IPS DF 6.9 (cell line): ENCODE data around the gene CNR2.
"Not testable (repeated sequence)": the region's sequence is repeated elsewhere in the genome, so short reads cannot be mapped to it uniquely, and the experiment has no call there.

Experiments used
- DNase-seq: peaks from one replicate; pipeline ENCODE4 v3.0.0-alpha.2; 2013; ENCODE audit warnings: low read depth, low spot score
- H3K27ac ChIP-seq: one replicate; pipeline ENCODE4 v1.5.1; 2013; ENCODE audit warnings: low read length, control low read depth
- H3K27me3 ChIP-seq: 2 replicates; pipeline ENCODE4 v1.6.1; 2013; ENCODE audit warnings: mild to moderate bottlenecking, low read length; ENCODE audit not compliant: control insufficient read depth, insufficient read depth
- H3K36me3 ChIP-seq: 2 replicates; pipeline ENCODE4 v1.6.1; 2013; ENCODE audit warnings: low read length; ENCODE audit not compliant: control insufficient read depth, insufficient read depth
- H3K4me1 ChIP-seq: 2 replicates; pipeline ENCODE4 v1.6.1; 2013; ENCODE audit warnings: low read length; ENCODE audit not compliant: control insufficient read depth, insufficient read depth
- H3K4me3 ChIP-seq: 2 replicates; pipeline ENCODE4 v1.5.1; 2013; ENCODE audit warnings: mild to moderate bottlenecking, low read length
- H3K9me3 ChIP-seq: 2 replicates; pipeline ENCODE4 v1.6.1; 2013; ENCODE audit warnings: low read length, inconsistent platforms; ENCODE audit not compliant: control insufficient read depth, insufficient read depth
- WGBS: extraction: QIAGEN DNeasy Blood & Tissue Kit; methylation state at CpG from one replicate; pipeline ENCODE4 v1.1.7; 2013; ENCODE audit warnings: mixed read lengths, missing lambda C conversion rate; ENCODE audit not compliant: insufficient read length, insufficient coverage; 5-methylcytosine and 5-hydroxymethylcytosine counted together

The CNR2 gene

GRCh38 chr1:23913212-23913880 is at the start of gene CNR2:
Gene CNR2 (minus strand): TSS chr1:23913362. CDS start chr1:23875617, 37,745 bp downstream.
- WGBS, result no CpG with 5 or more reads among the region's 7 CpGs
- no peaks in the 10 kb centered on the region for H3K36me3 ChIP-seq
- H3K27ac ChIP-seq, result no peak within 1 kb of the TSS
- no peaks in the 10 kb centered on the region; the same call in 1 of the 2 replicates for H3K4me1 ChIP-seq
- no peaks in the 10 kb centered on the region for H3K9me3 ChIP-seq
- DNase-seq, result no peak
- H3K27me3 ChIP-seq, result no peaks in the 10 kb centered on the region
- no peak within 1 kb of the TSS; the same call in 1 of the 2 replicates for H3K4me3 ChIP-seq

- no peaks in the 10 kb centered on the region for H3K9me3 ChIP-seq
- no peaks in the 10 kb centered on the region; the same call in 1 of the 2 replicates for H3K36me3 ChIP-seq
- peak overlapping the region; percentile 80 for H3K4me3 ChIP-seq
- H3K4me1 ChIP-seq, result no peaks in the 10 kb centered on the region
- no peak for DNase-seq
- no CpG with 5 or more reads among the region's 15 CpGs for WGBS
- H3K27ac ChIP-seq, result no peak overlapping the region
- H3K27me3 ChIP-seq, result no peaks in the 10 kb centered on the region
These were observed 47.3 kb upstream of the CNR2 start for GRCh38 chr1:23960291-23961020.

- Histone ChIP-seq H3K4me1 (no peaks in the 10 kb centered on the region), H3K4me3 (peak within 1 kb of the TSS; percentile 80), H3K36me3 (no peaks in the 10 kb centered on the region; the same call in 1 of the 2 replicates), H3K9me3 (no peaks in the 10 kb centered on the region), H3K27me3 (no peaks in the 10 kb centered on the region), H3K27ac (no peak within 1 kb of the TSS)
- DNase-seq, result peak; percentile 76
- no CpG with 5 or more reads among the region's 84 CpGs for WGBS
These were observed 46.5 kb upstream of the CNR2 start, which contains the start of gene PNRC2 for GRCh38 chr1:23959461-23960290. Gene PNRC2 (plus strand): TSS chr1:23959828. CDS start chr1:23961458, 1,630 bp downstream.

- Histone ChIP-seq H3K9me3 (no peaks in the 10 kb centered on the region), H3K4me3 (peak overlapping the region; percentile 80), H3K27me3 (no peaks in the 10 kb centered on the region), H3K4me1 (no peaks in the 10 kb centered on the region), H3K27ac (no peak overlapping the region), H3K36me3 (no peaks in the 10 kb centered on the region; the same call in 1 of the 2 replicates)
- DNase-seq, result peak; percentile 41
- WGBS, result no CpG with 5 or more reads among the region's 30 CpGs
These were observed 45.8 kb upstream of the CNR2 start for GRCh38 chr1:23958810-23959460.

GRCh38 chr1:23958040-23958809 is 45.1 kb upstream of the CNR2 start:
- not testable (repeated sequence) for H3K4me1 ChIP-seq, H3K9me3 ChIP-seq, H3K4me3 ChIP-seq, H3K27me3 ChIP-seq, DNase-seq, H3K36me3 ChIP-seq, H3K27ac ChIP-seq
- 100% methylated on average over 2 of the region's 19 CpGs for WGBS

GRCh38 chr1:23957096-23957495 is 43.9 kb upstream of the CNR2 start:
- H3K27me3 ChIP-seq, result no peaks in the 10 kb centered on the region
- no peaks in the 10 kb centered on the region; the same call in 1 of the 2 replicates for H3K36me3 ChIP-seq
- H3K27ac ChIP-seq, result no peak overlapping the region
- no CpG with 5 or more reads among the region's 7 CpGs for WGBS
- DNase-seq, result no peak
- no peaks in the 10 kb centered on the region for H3K4me1 ChIP-seq
- no peaks in the 10 kb centered on the region for H3K9me3 ChIP-seq
- no peak overlapping the region for H3K4me3 ChIP-seq

GRCh38 chr1:23953020-23953419 is 39.9 kb upstream of the CNR2 start:
- no peaks in the 10 kb centered on the region for H3K27me3 ChIP-seq
- H3K27ac ChIP-seq, result no peak overlapping the region
- H3K4me1 ChIP-seq, result 0 out of 2 replicates have a peak, but pooled peaks cover 1% of the 10 kb centered on the region
- no peaks in the 10 kb centered on the region for H3K36me3 ChIP-seq
- no peak overlapping the region for H3K4me3 ChIP-seq
- no peak for DNase-seq
- no peaks in the 10 kb centered on the region for H3K9me3 ChIP-seq
- WGBS, result no CpG with 5 or more reads among the region's 3 CpGs

GRCh38 chr1:23947366-23947765 is 34.2 kb upstream of the CNR2 start:
- H3K27ac ChIP-seq, result no peak overlapping the region
- no peaks in the 10 kb centered on the region for H3K9me3 ChIP-seq
- no peak overlapping the region for H3K4me3 ChIP-seq
- no peaks in the 10 kb centered on the region for H3K27me3 ChIP-seq
- no peaks in the 10 kb centered on the region for H3K36me3 ChIP-seq
- no peak for DNase-seq
- 0 out of 2 replicates have a peak, but pooled peaks cover 1% of the 10 kb centered on the region for H3K4me1 ChIP-seq

GRCh38 chr1:23936481-23937176 is 23.5 kb upstream of the CNR2 start:
- peak; percentile 50 for DNase-seq
- Histone ChIP-seq H3K27me3 (no peaks in the 10 kb centered on the region), H3K4me1 (no peaks in the 10 kb centered on the region), H3K9me3 (no peaks in the 10 kb centered on the region), H3K4me3 (no peak overlapping the region), H3K27ac (no peak overlapping the region), H3K36me3 (no peaks in the 10 kb centered on the region)
- WGBS, result no CpG with 5 or more reads among the region's 6 CpGs
